Gastroesophageal sphincter (tissue), 4 donors: ENCODE measurements around the gene KIF12. TPM values are rescaled to one million over a fixed set of nuclear protein-coding genes. Genes with fewer than 3 reads are reported as not detected.

Experiments
- ATAC-seq: fragments of 150-250 bp; one replicate; pipeline ENCODE4 v1.9.1; 2016; ENCODE audit warnings: mild to moderate bottlenecking, moderate library complexity
- H3K27ac ChIP-seq, 4 donors: fragments of 200-600 bp; sonication (generic) in 3 of 4; 1 replicate in 3 of 4; 2 replicates in 1 of 4; pipeline ENCODE4 v1.5.1; 2016 to 2019
- H3K27me3 ChIP-seq: fragments of 200-600 bp; sonication (generic); one replicate; pipeline ENCODE4 v1.5.1; 2019
- H3K36me3 ChIP-seq, 2 donors: fragments of 200-600 bp; sonication (generic); one replicate each; pipeline ENCODE4 v1.5.1; 2019; ENCODE audit warnings: control low read depth in 1 of 2
- H3K4me1 ChIP-seq, 3 donors: fragments of 200-600 bp; sonication (generic); 1 replicate in 2 of 3; 2 replicates in 1 of 3; pipeline ENCODE4 v1.5.1; 2016 to 2019; ENCODE audit warnings: control low read depth in 2 of 3
- H3K4me3 ChIP-seq, 2 donors: fragments of 200-600 bp; sonication (generic); one replicate each; pipeline ENCODE4 v1.5.1; 2019; ENCODE audit warnings: mild to moderate bottlenecking in 1 of 2, moderate library complexity in 1 of 2
- H3K9me3 ChIP-seq, 3 donors: fragments of 200-600 bp; sonication (generic); one replicate each; pipeline ENCODE4 v1.5.1; 2017 to 2019; ENCODE audit warnings: control low read depth in 2 of 3
- EP300 ChIP-seq: sonication (generic); formaldehyde crosslinking; IDR thresholded peaks from one replicate; pipeline ENCODE4 v1.6.1; 2017; ENCODE audit warnings: antibody characterized with exemption, mild to moderate bottlenecking
- POLR2A ChIP-seq, 2 donors: fragments of 450-650 bp; IDR thresholded peaks; one replicate each; pipeline ENCODE4 v1.6.1; 2017; ENCODE audit warnings: antibody characterized with exemption in 2 of 2, mild to moderate bottlenecking in 2 of 2, moderate library complexity in 1 of 2
- POLR2AphosphoS5 ChIP-seq: sonication (generic); formaldehyde crosslinking; IDR thresholded peaks from one replicate; pipeline ENCODE4 v1.6.1; 2017; ENCODE audit warnings: antibody characterized with exemption
- WGBS, 2 donors: methylation state at CpG; one replicate each; pipeline ENCODE4 v1.1.5; 2018; ENCODE audit warnings: low coverage in 1 of 2; 5-methylcytosine and 5-hydroxymethylcytosine counted together
- total RNA-seq, 4 donors: library from RNA; depleted of rRNA; stranded (reverse); fragments of >200 nt; gene quantifications; one replicate each; pipeline ENCODE4 v1.1.0, GENCODE V29; 2016
- TF ChIP-seq, protein P1 (sequence below), 4 experiments: fragments of 200-600 bp in 2 of 4; fragments of 450-650 bp in 2 of 4; sonication (generic) in 1 of 4; IDR thresholded peaks; one replicate each; pipeline ENCODE4 v1.5.1; 2017 to 2019; ENCODE audit warnings: antibody characterized with exemption in 4 of 4, mild to moderate bottlenecking in 2 of 4, moderate library complexity in 2 of 4

Gene KIF12
- total RNA-seq, 4 donors from 2014 or later = not detected

DNA sequence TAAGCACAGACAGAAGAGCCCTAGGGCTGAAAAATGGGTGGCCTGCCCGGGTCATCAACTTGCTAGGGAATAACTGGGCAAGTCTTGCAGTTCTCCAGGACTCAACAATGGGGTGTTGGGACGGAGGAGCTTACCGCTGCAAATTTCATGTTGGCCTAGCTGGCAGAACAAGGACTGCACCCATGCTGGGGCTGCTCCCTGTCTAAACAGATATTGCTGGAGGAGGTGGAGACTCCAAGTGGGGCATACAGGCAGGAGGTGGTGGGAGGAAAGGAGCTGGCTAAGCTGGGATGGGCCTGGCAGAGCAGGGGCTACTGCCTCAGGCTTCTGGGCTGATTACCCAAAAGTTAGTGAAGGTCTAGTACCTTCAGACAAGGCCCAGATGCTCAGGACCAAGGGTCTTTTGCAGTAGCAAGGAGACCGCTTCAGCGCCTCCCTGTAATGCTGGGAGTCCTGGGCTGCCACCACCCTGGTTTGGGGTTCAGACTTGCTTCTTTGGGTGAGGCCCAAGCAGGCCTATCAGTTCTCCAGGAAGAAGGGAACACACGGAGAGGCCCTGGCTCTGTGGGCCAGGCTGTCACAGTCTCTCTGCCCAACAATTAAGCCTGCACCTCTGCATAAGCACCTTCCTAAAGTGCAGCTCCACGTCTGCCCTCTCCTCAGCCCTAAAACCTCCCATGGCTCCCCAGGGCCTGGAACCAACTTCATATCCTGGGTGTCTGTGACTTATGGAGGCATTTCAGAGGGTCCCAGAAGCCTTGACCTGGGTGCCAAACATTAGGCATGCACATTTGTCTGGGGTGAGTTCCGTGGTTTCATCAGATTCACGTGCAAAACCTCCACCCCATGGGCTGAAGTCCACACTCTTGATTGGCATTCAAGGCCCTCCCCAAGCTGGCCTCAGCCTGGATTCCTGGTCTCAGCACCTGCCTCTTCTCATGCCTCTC lies 24.2 kb upstream of the KIF12 start:
- no peaks in the 10 kb centered on the region for H3K4me1 ChIP-seq
- peaks cover 0 to 16% (median 0%) of the 10 kb centered on the region in 3 donors for H3K9me3 ChIP-seq
- 83 to 100% methylated on average over 1 to 4 of the region's 9 CpGs for WGBS, 2 donors
- no peaks in the 10 kb centered on the region for H3K36me3 ChIP-seq
- H3K27me3 ChIP-seq = peaks cover 29% of the 10 kb centered on the region
- ATAC-seq = no peak
- TF ChIP-seq POLR2A (IDR thresholded peaks at IDR 0.05) (no peak), POLR2AphosphoS5 (no peak), EP300 (no peak)
- TF ChIP-seq, protein P1, sequence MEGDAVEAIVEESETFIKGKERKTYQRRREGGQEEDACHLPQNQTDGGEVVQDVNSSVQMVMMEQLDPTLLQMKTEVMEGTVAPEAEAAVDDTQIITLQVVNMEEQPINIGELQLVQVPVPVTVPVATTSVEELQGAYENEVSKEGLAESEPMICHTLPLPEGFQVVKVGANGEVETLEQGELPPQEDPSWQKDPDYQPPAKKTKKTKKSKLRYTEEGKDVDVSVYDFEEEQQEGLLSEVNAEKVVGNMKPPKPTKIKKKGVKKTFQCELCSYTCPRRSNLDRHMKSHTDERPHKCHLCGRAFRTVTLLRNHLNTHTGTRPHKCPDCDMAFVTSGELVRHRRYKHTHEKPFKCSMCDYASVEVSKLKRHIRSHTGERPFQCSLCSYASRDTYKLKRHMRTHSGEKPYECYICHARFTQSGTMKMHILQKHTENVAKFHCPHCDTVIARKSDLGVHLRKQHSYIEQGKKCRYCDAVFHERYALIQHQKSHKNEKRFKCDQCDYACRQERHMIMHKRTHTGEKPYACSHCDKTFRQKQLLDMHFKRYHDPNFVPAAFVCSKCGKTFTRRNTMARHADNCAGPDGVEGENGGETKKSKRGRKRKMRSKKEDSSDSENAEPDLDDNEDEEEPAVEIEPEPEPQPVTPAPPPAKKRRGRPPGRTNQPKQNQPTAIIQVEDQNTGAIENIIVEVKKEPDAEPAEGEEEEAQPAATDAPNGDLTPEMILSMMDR (IDR thresholded peaks at IDR 0.05) = no peak
- no peak overlapping the region for H3K4me3 ChIP-seq
- no peak overlapping the region for H3K27ac ChIP-seq

DNA sequence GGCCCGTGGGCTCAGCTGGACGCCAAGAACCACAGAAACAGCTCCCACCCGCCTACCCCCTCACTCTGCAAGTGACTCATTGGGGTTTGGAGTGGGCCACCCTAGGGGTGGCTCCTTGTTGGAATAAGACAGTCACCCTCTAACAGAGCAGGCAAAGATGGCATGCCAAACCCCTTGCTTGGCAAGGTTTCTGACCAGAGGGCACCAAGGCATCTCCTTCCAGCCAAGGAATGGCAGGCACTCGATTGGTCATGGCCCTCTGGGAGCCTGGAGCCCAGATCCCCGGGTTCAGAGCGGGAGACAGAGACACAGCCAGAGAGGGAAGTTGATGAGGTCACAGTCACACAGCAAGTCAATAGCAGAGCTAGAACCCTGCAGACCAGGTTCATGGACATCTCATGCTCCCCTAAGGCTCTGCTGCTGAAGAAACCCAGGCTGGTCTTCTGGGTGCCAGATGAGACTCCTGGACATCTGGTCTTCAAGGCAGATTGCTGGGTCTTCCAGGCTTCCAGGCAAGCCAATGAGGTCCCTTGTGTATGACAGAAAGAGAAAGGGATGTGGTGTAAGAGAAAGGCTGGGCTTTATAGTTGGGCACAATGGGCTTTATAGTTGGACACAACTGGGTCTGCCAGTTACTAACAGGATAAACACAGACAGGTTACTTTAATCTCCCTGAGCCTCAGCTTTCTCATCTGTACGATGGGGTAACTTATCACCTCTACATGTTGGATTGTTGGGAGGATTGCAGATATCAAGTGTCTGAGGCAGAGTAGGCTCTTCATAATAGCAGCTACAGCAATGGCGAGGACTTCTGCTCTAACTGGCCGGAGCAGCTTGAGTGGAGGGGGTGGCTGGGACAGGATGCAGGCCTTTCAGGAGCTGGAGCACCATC lies 23.3 kb upstream of the KIF12 start:
- H3K4me1 ChIP-seq = no peaks in the 10 kb centered on the region
- no peak for ATAC-seq
- H3K27me3 ChIP-seq = peaks cover 34% of the 10 kb centered on the region

GRCh38 chr9:114121227-114122135 lies 22.4 kb upstream of the KIF12 start:
- Histone ChIP-seq H3K27me3 (peaks cover 36% of the 10 kb centered on the region), H3K4me3 (no peak overlapping the region), H3K4me1 (no peaks in the 10 kb centered on the region), H3K27ac (no peak overlapping the region), H3K9me3 (no peaks in the 10 kb centered on the region), H3K36me3 (no peaks in the 10 kb centered on the region)
- TF ChIP-seq EP300 = no peak
- TF ChIP-seq, protein P1 (IDR thresholded peaks at IDR 0.05) = no peak
- no peak for TF ChIP-seq POLR2AphosphoS5
- TF ChIP-seq POLR2A (IDR thresholded peaks at IDR 0.05) = no peak
- 67 to 81% methylated on average over 3 to 7 of the region's 16 CpGs for WGBS, 2 donors
- ATAC-seq = no peak

More for the DNA sequence above, 23.3 kb upstream of the KIF12 start:
- H3K9me3 ChIP-seq = peaks cover 0 to 7% (median 0%) of the 10 kb centered on the region in 3 donors
- WGBS, 2 donors = 80% methylated on average over 2 of the region's 9 CpGs; no CpG with 5 or more reads in 1 of the 2 donors
- no peak for TF ChIP-seq POLR2AphosphoS5
- no peak for TF ChIP-seq POLR2A (IDR thresholded peaks at IDR 0.05)
- no peak for TF ChIP-seq EP300
- no peak overlapping the region for H3K4me3 ChIP-seq
- no peaks in the 10 kb centered on the region for H3K36me3 ChIP-seq
- no peak overlapping the region for H3K27ac ChIP-seq

- H3K27me3 ChIP-seq = peaks cover 46% of the 10 kb centered on the region
- no peak overlapping the region for H3K27ac ChIP-seq
- H3K9me3 ChIP-seq = no peaks in the 10 kb centered on the region
- H3K4me3 ChIP-seq = no peak overlapping the region
- no peaks in the 10 kb centered on the region for H3K36me3 ChIP-seq
- H3K4me1 ChIP-seq = peaks cover 0 to 4% (median 0%) of the 10 kb centered on the region in 3 donors
- no peak for ATAC-seq
- TF ChIP-seq EP300 = no peak
- TF ChIP-seq POLR2A (IDR thresholded peaks at IDR 0.05) = no peak
- TF ChIP-seq, protein P1 (IDR thresholded peaks at IDR 0.05) = no peak
- TF ChIP-seq POLR2AphosphoS5 = no peak
- WGBS, 2 donors = 73 to 100% methylated on average over 2 to 3 of the region's 4 CpGs
Measured at GRCh38 chr9:114120192-114121014, 21.3 kb upstream of the KIF12 start.
